CD4-positive, alpha-beta T cell (primary cell): ENCODE results near the gene MTX2. TPM values are rescaled to one million over a fixed set of nuclear protein-coding genes. Genes with fewer than 3 reads are reported as not detected.

Experiments used
- ATAC-seq: fragments of 200-7000 bp; cut with Tn5 transposase; one replicate; pipeline ENCODE4 v1.10.0; 2022; ENCODE audit warnings: mild to moderate bottlenecking; ENCODE audit not compliant: poor library complexity
- CTCF ChIA-PET: fragments of 350-600 bp; sonication (Branson Sonifier 250); formaldehyde crosslinking; loops from one replicate; lab custom pipeline; 2021; ENCODE audit warnings: antibody characterized with exemption, inconsistent platforms; lab: Charles Lee
- POLR2A ChIA-PET: fragments of 350-600 bp; sonication (Branson Sonifier 250); formaldehyde crosslinking; loops from one replicate; lab custom pipeline; 2021; ENCODE audit warnings: antibody characterized with exemption, inconsistent platforms; lab: Charles Lee
- DNase-seq, 14 experiments: peaks; one replicate each; pipeline ENCODE4 v3.0.0-alpha.2; 2013 to 2020; ENCODE audit warnings: mixed read lengths in 2 of 14
- H3K27ac ChIP-seq, 2 donors: one replicate each; pipeline versions ENCODE4 v1.5.1 to v1.7.0; 2013; ENCODE audit warnings: low read length in 2 of 2, low read depth in 1 of 2, mild to moderate bottlenecking in 1 of 2
- H3K27me3 ChIP-seq, 2 experiments: 1 replicate in 1 of 2; 2 replicates in 1 of 2; pipeline versions ENCODE4 v1.6.1 to v1.7.0; 2013; ENCODE audit warnings: low read length in 2 of 2, control low read depth in 1 of 2, mild to moderate bottlenecking in 1 of 2, moderate library complexity in 1 of 2; ENCODE audit not compliant: insufficient read depth in 2 of 2, control insufficient read depth in 1 of 2
- H3K36me3 ChIP-seq: one replicate; pipeline ENCODE4 v1.6.1; 2013; ENCODE audit warnings: low read length, control low read depth; ENCODE audit not compliant: insufficient read depth
- H3K4me1 ChIP-seq: one replicate; pipeline ENCODE4 v1.6.1; 2013; ENCODE audit warnings: low read length, control low read depth; ENCODE audit not compliant: insufficient read depth
- H3K4me3 ChIP-seq: one replicate; pipeline ENCODE4 v1.5.1; 2013; ENCODE audit warnings: mild to moderate bottlenecking, low read length, moderate library complexity
- H3K9me3 ChIP-seq, 2 experiments: 1 replicate in 1 of 2; 2 replicates in 1 of 2; pipeline versions ENCODE4 v1.6.1 to v1.7.0; 2013; ENCODE audit warnings: low read length in 2 of 2, mild to moderate bottlenecking in 2 of 2, control low read depth in 1 of 2, moderate library complexity in 1 of 2; ENCODE audit not compliant: control insufficient read depth in 1 of 2, insufficient read depth in 1 of 2
- H3K27ac Mint-ChIP-seq: one replicate; pipeline ENCODE4 v1.8.0; 2020; ENCODE audit warnings: mixed read lengths
- H3K27me3 Mint-ChIP-seq: one replicate; pipeline ENCODE4 v1.8.0; 2021; ENCODE audit warnings: mixed read lengths
- H3K36me3 Mint-ChIP-seq: one replicate; pipeline ENCODE4 v1.8.0; 2021; ENCODE audit warnings: low read depth, mixed read lengths
- H3K4me1 Mint-ChIP-seq: one replicate; pipeline ENCODE4 v1.8.0; 2021; ENCODE audit warnings: low read depth, mixed read lengths
- H3K4me3 Mint-ChIP-seq: one replicate; pipeline ENCODE4 v1.8.0; 2020; ENCODE audit warnings: mild to moderate bottlenecking, mixed read lengths
- H3K9me3 Mint-ChIP-seq: one replicate; pipeline ENCODE4 v1.8.0; 2020; ENCODE audit warnings: mixed read lengths
- CTCF ChIP-seq: fragments of 200-600 bp; IDR thresholded peaks from one replicate; pipeline ENCODE4 v1.8.0; 2022; ENCODE audit warnings: antibody characterized with exemption, mild to moderate bottlenecking
- intact Hi-C, 2 experiments: fragments of 100-400 bp; cut with DNase I in 1 of 2; cut with micrococcal nuclease in 1 of 2; formaldehyde crosslinking; loops; one replicate each; pipeline versions ENCODE4 v1.15.1 to v1.9.0; 2023 to 2025; cut with DNase I, micrococcal nuclease
- polyA plus RNA-seq, 2 donors: library from polyadenylated mRNA; unstranded; fragments of 120-200 nt; gene quantifications; one replicate each; pipeline ENCODE4 v1.2.1, GENCODE V29; 2013
- total RNA-seq, 174 experiments: library from RNA in 2 of 174; stranded (reverse) in 2 of 174; gene quantifications; one replicate each; pipeline ENCODE4 v1.2.3 and lab custom pipeline; 2021 to 2026

MTX2 gene
- total RNA-seq (1 to 10 TPM; 5.0 to 5.2 TPM), total RNA-seq (lab: John Stamatoyannopoulos, UW) (5.8 to 53.7 (median 14.5) reads per million in 172 experiments)
- polyA plus RNA-seq (2013, experiment 1 of 2): 13.3 TPM
- polyA plus RNA-seq (2013, experiment 2 of 2): 14.0 TPM

- H3K4me3 Mint-ChIP-seq: peak within 1 kb of the TSS; percentile 98
- Histone ChIP-seq H3K4me1 (peaks cover 6% of the 10 kb centered on the region), H3K27ac (peak within 1 kb of the TSS; percentile 56 to 68), H3K36me3 (no peaks in the 10 kb centered on the region), H3K4me3 (peak within 1 kb of the TSS; percentile 94), H3K27me3 (peaks cover 0 to 7% of the 10 kb centered on the region in 2 experiments), H3K9me3 (no peaks in the 10 kb centered on the region)
- peak; percentile 32 to 81 (median 62) for DNase-seq
- H3K27ac Mint-ChIP-seq: peak within 1 kb of the TSS; percentile 82
- CTCF ChIA-PET: no interaction called here
- no peak for TF ChIP-seq CTCF
- H3K27me3 Mint-ChIP-seq: peaks cover 6% of the 10 kb centered on the region
- POLR2A ChIA-PET: no interaction called here
- intact Hi-C loops: loop anchor here in 1 of 2 experiments (5.0 kb wide), 2 partner anchors 272 to 938 kb away; no protein-coding TSS in a partner anchor
- peaks cover 7% of the 10 kb centered on the region for H3K36me3 Mint-ChIP-seq
- peaks cover 49% of the 10 kb centered on the region for H3K4me1 Mint-ChIP-seq
- peak; percentile 87 for ATAC-seq
- H3K9me3 Mint-ChIP-seq: no peaks in the 10 kb centered on the region
These were observed at the start of gene MTX2 for GRCh38 chr2:176269319-176270099. MTX2 (plus strand) TSS chr2:176269442; CDS start chr2:176269630, 188 bp downstream.

GRCh38 chr2:176227874-176228273 is 41.4 kb upstream of the MTX2 start:
- ATAC-seq (no peak), DNase-seq (no peak)
- no peak overlapping the region for H3K27ac Mint-ChIP-seq
- TF ChIP-seq CTCF: no peak
- no peak overlapping the region for H3K4me3 ChIP-seq
- H3K36me3 ChIP-seq: no peaks in the 10 kb centered on the region
- no peaks in the 10 kb centered on the region for H3K9me3 Mint-ChIP-seq
- CTCF ChIA-PET: no interaction called here
- H3K4me1 ChIP-seq: no peaks in the 10 kb centered on the region
- H3K27me3 Mint-ChIP-seq: peaks cover 68% of the 10 kb centered on the region
- POLR2A ChIA-PET: no interaction called here
- no peaks in the 10 kb centered on the region for H3K4me1 Mint-ChIP-seq
- H3K36me3 Mint-ChIP-seq: no peaks in the 10 kb centered on the region
- no peak overlapping the region for H3K27ac ChIP-seq
- intact Hi-C loops: no loop called here
- H3K9me3 ChIP-seq: no peaks in the 10 kb centered on the region
- peaks cover 20 to 26% of the 10 kb centered on the region in 2 experiments for H3K27me3 ChIP-seq
- no peak overlapping the region for H3K4me3 Mint-ChIP-seq

- ATAC-seq: no peak
These were observed 35.1 kb upstream of the MTX2 start for GRCh38 chr2:176234156-176234555.

More at GRCh38 chr2:176234156-176234555, 35.1 kb upstream of the MTX2 start:
- TF ChIP-seq CTCF: no peak
- Mint-ChIP-seq H3K36me3 (no peaks in the 10 kb centered on the region), H3K27ac (no peak overlapping the region), H3K4me1 (no peaks in the 10 kb centered on the region), H3K27me3 (peaks cover 71% of the 10 kb centered on the region), H3K9me3 (no peaks in the 10 kb centered on the region), H3K4me3 (no peak overlapping the region)
- Histone ChIP-seq H3K27ac (no peak overlapping the region), H3K9me3 (no peaks in the 10 kb centered on the region), H3K4me1 (no peaks in the 10 kb centered on the region), H3K27me3 (peaks cover 15 to 18% of the 10 kb centered on the region in 2 experiments), H3K4me3 (no peak overlapping the region), H3K36me3 (no peaks in the 10 kb centered on the region)
- no peak for DNase-seq
- ChIA-PET CTCF (no interaction called here), POLR2A (no interaction called here)
- intact Hi-C loops: no loop called here
